IMR-90 (cell line): Measurements from ENCODE around the gene NNT. TPM values are rescaled to one million over a fixed set of nuclear protein-coding genes. Genes with fewer than 3 reads are reported as not detected.

Source experiments
- ATAC-seq: fragments of 200-7000 bp; cut with Tn5 transposase; 2 replicates; pipeline ENCODE4 v1.9.1; 2020; ENCODE audit warnings: low read depth, mild to moderate bottlenecking, moderate library complexity
- BruUV-seq: library from RNA; stranded (reverse); fragments of 400-500 nt; replicated peaks from 2 replicates; lab custom pipeline; 2021; lab: Mats Ljungman, UMichigan
- CTCF ChIA-PET: fragments of 300-600 bp; formaldehyde crosslinking; extraction: SDS; loops from one replicate; lab custom pipeline; 2021; ENCODE audit warnings: antibody characterized with exemption; lab: Yijun Ruan, JAX
- POLR2A ChIA-PET: fragments of 300-600 bp; sonication (Branson Sonifier 250); formaldehyde crosslinking; loops from one replicate; lab custom pipeline; 2022; ENCODE audit warnings: antibody characterized with exemption; ENCODE audit not compliant: unreplicated experiment; lab: Charles Lee
- DNase-seq: peaks from one replicate; pipeline ENCODE4 v3.0.0; 2013
- H2AFZ ChIP-seq: replicated peaks from 2 replicates; pipeline ENCODE3; 2013; ENCODE audit warnings: low read length, mild to moderate bottlenecking; ENCODE audit not compliant: poor library complexity
- H2AK5ac ChIP-seq: 2 replicates; pipeline ENCODE4 v1.6.1; 2013; ENCODE audit warnings: low read depth, low read length, inconsistent platforms
- H2AK9ac ChIP-seq: replicated peaks from 2 replicates; pipeline ENCODE3; 2013; ENCODE audit warnings: mild to moderate bottlenecking, low read depth, low read length, moderate library complexity; ENCODE audit not compliant: poor library complexity
- H2BK120ac ChIP-seq: 2 replicates; pipeline ENCODE4 v1.6.1; 2013; ENCODE audit warnings: low read depth, low read length, inconsistent platforms
- H2BK15ac ChIP-seq: 3 replicates; pipeline ENCODE4 v1.6.1; 2013; ENCODE audit warnings: low read depth, low read length, inconsistent platforms
- H2BK20ac ChIP-seq: 2 replicates; pipeline ENCODE4 v1.6.1; 2013; ENCODE audit warnings: low read depth, mild to moderate bottlenecking, inconsistent platforms, low read length, moderate library complexity
- H2BK5ac ChIP-seq: 2 replicates; pipeline ENCODE4 v1.6.1; 2013; ENCODE audit warnings: mild to moderate bottlenecking, low read depth, low read length, inconsistent platforms; ENCODE audit not compliant: poor library complexity, severe bottlenecking
- H3K14ac ChIP-seq: replicated peaks from 2 replicates; pipeline ENCODE4 v1.6.1; 2013; ENCODE audit warnings: low read depth, low read length, inconsistent platforms
- H3K18ac ChIP-seq: 2 replicates; pipeline ENCODE4 v1.6.1; 2013; ENCODE audit warnings: low read depth, low read length, control low read depth
- H3K23ac ChIP-seq: 2 replicates; pipeline ENCODE4 v1.6.1; 2013; ENCODE audit warnings: low read depth, low read length, inconsistent platforms
- H3K27ac ChIP-seq: 2 replicates; pipeline ENCODE4 v1.5.1; 2013; ENCODE audit warnings: mild to moderate bottlenecking, control low read depth, low read length; ENCODE audit not compliant: insufficient read depth
- H3K27me3 ChIP-seq: 2 replicates; pipeline ENCODE4 v1.6.1; 2013; ENCODE audit warnings: low read length; ENCODE audit not compliant: control insufficient read depth, insufficient read depth
- H3K36me3 ChIP-seq: 2 replicates; pipeline ENCODE4 v1.6.1; 2013; ENCODE audit warnings: low read length, mixed read lengths; ENCODE audit not compliant: control insufficient read depth, insufficient read depth
- H3K4ac ChIP-seq: 2 replicates; pipeline ENCODE4 v1.6.1; 2013; ENCODE audit warnings: low read depth, low read length, inconsistent platforms
- H3K4me1 ChIP-seq: 2 replicates; pipeline ENCODE4 v1.6.1; 2013; ENCODE audit warnings: low read length, mixed read lengths; ENCODE audit not compliant: control insufficient read depth, insufficient read depth
- H3K4me2 ChIP-seq: 2 replicates; pipeline ENCODE4 v1.6.1; 2013; ENCODE audit warnings: low read depth, mild to moderate bottlenecking, control low read depth, low read length, moderate library complexity
- H3K4me3 ChIP-seq: 2 replicates; pipeline ENCODE4 v1.5.1; 2013; ENCODE audit warnings: low read depth, mild to moderate bottlenecking, control low read depth, low read length, moderate library complexity; ENCODE audit not compliant: insufficient read depth
- H3K56ac ChIP-seq: 2 replicates; pipeline ENCODE4 v1.6.1; 2013; ENCODE audit warnings: low read length, inconsistent platforms; ENCODE audit not compliant: insufficient read depth; ENCODE audit errors: extremely low read depth
- H3K79me1 ChIP-seq, 2 experiments: 2 replicates each; pipeline ENCODE4 v1.6.1; 2013; ENCODE audit warnings: low read length in 2 of 2, inconsistent platforms in 1 of 2, low read depth in 1 of 2
- H3K9ac ChIP-seq: 2 replicates; pipeline ENCODE4 v1.6.1; 2013; ENCODE audit warnings: low read depth, low read length, control low read depth
- H3K9me1 ChIP-seq: 2 replicates; pipeline ENCODE4 v1.6.1; 2013; ENCODE audit warnings: low read length, inconsistent platforms; ENCODE audit not compliant: insufficient read depth
- H3K9me3 ChIP-seq: 2 replicates; pipeline ENCODE4 v1.6.1; 2013; ENCODE audit warnings: low read length; ENCODE audit not compliant: control insufficient read depth, insufficient read depth
- H4K20me1 ChIP-seq: 2 replicates; pipeline ENCODE4 v1.6.1; 2013; ENCODE audit warnings: low read length, inconsistent platforms; ENCODE audit not compliant: insufficient read depth
- H4K5ac ChIP-seq: 2 replicates; pipeline ENCODE4 v1.6.1; 2013; ENCODE audit warnings: mild to moderate bottlenecking, low read depth, low read length, control low read depth
- H4K8ac ChIP-seq, 2 experiments: 2 replicates each; pipeline ENCODE4 v1.6.1; 2013; ENCODE audit warnings: low read depth in 2 of 2, low read length in 2 of 2, control low read depth in 1 of 2, inconsistent platforms in 1 of 2
- H4K91ac ChIP-seq: 2 replicates; pipeline ENCODE4 v1.6.1; 2013; ENCODE audit warnings: low read depth, low read length, inconsistent platforms; ENCODE audit not compliant: insufficient read depth
- BHLHE40 ChIP-seq: fragments of 150-350 bp; IDR thresholded peaks from 2 replicates; pipeline ENCODE4 v1.6.1; 2016; ENCODE audit warnings: mild to moderate bottlenecking, low read depth, low read length
- CEBPB ChIP-seq: IDR thresholded peaks from 2 replicates; pipeline ENCODE4 v1.6.1; 2012; ENCODE audit warnings: low read depth, low read length, improper control_type of control experiment
- CHD1 ChIP-seq: IDR thresholded peaks from 2 replicates; pipeline ENCODE4 v1.6.1; 2012; ENCODE audit warnings: low read depth, low read length, improper control_type of control experiment
- CTCF ChIP-seq: conservative IDR thresholded peaks from 2 replicates; pipeline ENCODE4 v1.5.1; 2012; ENCODE audit warnings: mild to moderate bottlenecking, low read depth, low read length, improper control_type of control experiment
- ELK1 ChIP-seq: fragments of 150-350 bp; IDR thresholded peaks from 2 replicates; pipeline ENCODE4 v1.6.1; 2016; ENCODE audit warnings: low read depth, mild to moderate bottlenecking, low read length, moderate library complexity, borderline replicate concordance
- FOS ChIP-seq: fragments of 150-350 bp; IDR thresholded peaks from 2 replicates; pipeline ENCODE4 v1.6.1; 2016; ENCODE audit warnings: low read depth, low read length
- MAFK ChIP-seq: IDR thresholded peaks from 2 replicates; pipeline ENCODE4 v1.6.1; 2012; ENCODE audit warnings: low read depth, low read length, improper control_type of control experiment
- MAZ ChIP-seq: IDR thresholded peaks from 2 replicates; pipeline ENCODE4 v1.6.1; 2012; ENCODE audit warnings: low read depth, mild to moderate bottlenecking, low read length, improper control_type of control experiment, moderate library complexity, borderline replicate concordance
- MXI1 ChIP-seq: IDR thresholded peaks from 2 replicates; pipeline ENCODE4 v1.6.1; 2012; ENCODE audit warnings: low read depth, mild to moderate bottlenecking, low read length, moderate library complexity, borderline replicate concordance
- NFE2L2 ChIP-seq: fragments of 150-350 bp; IDR thresholded peaks from 2 replicates; pipeline ENCODE4 v1.6.1; 2016; ENCODE audit warnings: low read depth, mild to moderate bottlenecking, low read length
- RAD21 ChIP-seq: IDR thresholded peaks from 2 replicates; pipeline ENCODE4 v1.6.1; 2012; ENCODE audit warnings: low read length, improper control_type of control experiment
- RCOR1 ChIP-seq: IDR thresholded peaks from 2 replicates; pipeline ENCODE4 v1.6.1; 2012; ENCODE audit warnings: mild to moderate bottlenecking, low read length, improper control_type of control experiment; ENCODE audit not compliant: insufficient replicate concordance
- RFX5 ChIP-seq: IDR thresholded peaks from 2 replicates; pipeline ENCODE4 v1.8.0; 2012; ENCODE audit warnings: low read depth, mild to moderate bottlenecking, low read length, moderate library complexity
- SMC3 ChIP-seq: fragments of 150-350 bp; IDR thresholded peaks from 2 replicates; pipeline ENCODE4 v1.6.1; 2016; ENCODE audit warnings: low read depth, mild to moderate bottlenecking, antibody characterized with exemption, low read length, moderate library complexity
- USF2 ChIP-seq: fragments of 150-350 bp; IDR thresholded peaks from 2 replicates; pipeline ENCODE4 v1.6.1; 2017; ENCODE audit warnings: mild to moderate bottlenecking, antibody characterized with exemption, low read length, low read depth
- WGBS, 2 experiments: methylation state at CpG; one replicate each; pipeline versions ENCODE4 v1.1.5 to v1.1.7; 2013; ENCODE audit warnings: missing lambda C conversion rate in 2 of 2; ENCODE audit not compliant: insufficient read length in 1 of 2; ENCODE audit errors: extremely low coverage in 2 of 2; 5-methylcytosine and 5-hydroxymethylcytosine counted together
- dilution Hi-C: fragments of 300-500 bp; cut with HindIII; formaldehyde crosslinking; loops from one replicate; pipeline ENCODE4 v1.14.3; 2018; ENCODE audit warnings: low sequenced_read_pairs; ENCODE audit not compliant: unreplicated experiment
- in situ Hi-C: fragments of 300-500 bp; cut with MboI; formaldehyde crosslinking; loops from 3 replicates; pipeline ENCODE4 v1.14.3; 2019; ENCODE audit warnings: low sequenced_read_pairs, inconsistent platforms, mixed read lengths
- intact Hi-C: fragments of 100-400 bp; cut with micrococcal nuclease; formaldehyde crosslinking; loops from 2 replicates; pipeline ENCODE4 v1.10.0; 2022
- polyA plus RNA-seq, 3 experiments: library from polyadenylated mRNA; depleted of rRNA; stranded (reverse); fragments of >200 nt; gene quantifications; 2 replicates each; pipeline ENCODE4 v1.2.3, GENCODE V29; 2012; ENCODE audit warnings: low replicate concordance in 1 of 3
- total RNA-seq: library from RNA; depleted of rRNA; stranded (reverse); fragments of >200 nt; gene quantifications from 2 replicates; pipeline ENCODE4 v1.2.3, GENCODE V29; 2012

Gene NNT
- total and polyA plus RNA-seq, 2 of the 4 experiments (the other 2 are of a cell fraction): 23.1 to 57.2 TPM

GRCh38 chr5:43643327-43643726, 40.3 kb downstream of the NNT start:
- H3K4me2 ChIP-seq: no peak overlapping the region
- BruUV-seq: no TSS peak
- no peak for TF ChIP-seq BHLHE40
- TF ChIP-seq RCOR1: no peak
- no peak for TF ChIP-seq MAFK
- no peak for TF ChIP-seq RFX5
- no peak for TF ChIP-seq CTCF
- TF ChIP-seq ELK1: no peak
- TF ChIP-seq CEBPB: no peak
- no peak for TF ChIP-seq FOS
- no peak for TF ChIP-seq RAD21
- TF ChIP-seq MXI1: no peak
- no peak for TF ChIP-seq CHD1
- no peak for TF ChIP-seq USF2
- TF ChIP-seq NFE2L2: no peak
- TF ChIP-seq MAZ: no peak
- no peak for TF ChIP-seq SMC3
- no peak overlapping the region for H3K4ac ChIP-seq
- CTCF ChIA-PET: no interaction called here
- WGBS, 2 experiments: no CpG with 5 or more reads among the region's 1 CpG
- no peaks in the 10 kb centered on the region for H4K20me1 ChIP-seq
- peaks cover 8 to 15% of the 10 kb centered on the region in 2 experiments; a peak in 3 of 4 replicates for H3K79me1 ChIP-seq
- no peak overlapping the region for H2AK5ac ChIP-seq
- H4K91ac ChIP-seq: no peak overlapping the region
- peak; percentile 89 for ATAC-seq
- no peaks in the 10 kb centered on the region for H3K27me3 ChIP-seq
- H4K5ac ChIP-seq: no peak overlapping the region
- H3K4me1 ChIP-seq: peaks cover 8% of the 10 kb centered on the region
- H3K23ac ChIP-seq: no peak overlapping the region
- no peak overlapping the region for H3K18ac ChIP-seq
- H2BK5ac ChIP-seq: no peak overlapping the region
- H2AFZ ChIP-seq: no peak overlapping the region
- no peak overlapping the region for H3K27ac ChIP-seq
- H4K8ac ChIP-seq: no peak overlapping the region
- no peak overlapping the region for H3K4me3 ChIP-seq
- H3K56ac ChIP-seq: no peak overlapping the region
- dilution Hi-C loops (no loop called here), in situ Hi-C loops (no loop called here), intact Hi-C loops (loop anchor here (10.0 kb wide), 1 partner anchor 351 kb away; no protein-coding TSS in a partner anchor)
- DNase-seq: peak; percentile 62
- no peak overlapping the region for H2BK15ac ChIP-seq
- H2BK20ac ChIP-seq: no peak overlapping the region
- no peak overlapping the region for H3K14ac ChIP-seq
- no peaks in the 10 kb centered on the region for H3K9me3 ChIP-seq
- no peak overlapping the region for H2AK9ac ChIP-seq
- peaks cover 3% of the 10 kb centered on the region; the same call in 1 of the 2 replicates for H3K9me1 ChIP-seq
- POLR2A ChIA-PET: no interaction called here
- H3K9ac ChIP-seq: no peak overlapping the region
- no peak overlapping the region for H2BK120ac ChIP-seq
- H3K36me3 ChIP-seq: 0 out of 2 replicates have a peak, but pooled peaks cover 2% of the 10 kb centered on the region
